NCI-H1048 (cell line): ENCODE results near the gene MYL9.
"Not testable (repeated sequence)": the region's sequence is repeated elsewhere in the genome, so short reads cannot be mapped to it uniquely, and the experiment has no call there.

Source experiments
- DNase-seq: peaks from one replicate; lab custom pipeline; 2025; lab: John Stamatoyannopoulos, UW

MYL9 gene

GRCh38 chr20:36549628-36549941 lies 8.3 kb downstream of the MYL9 start:
- DNase-seq = no peak

GRCh38 chr20:36549942-36550789 lies 8.8 kb downstream of the MYL9 start:
- DNase-seq = no peak

- DNase-seq = no peak
Observed at GRCh38 chr20:36550790-36551299, 9.5 kb downstream of the MYL9 start.

GRCh38 chr20:36555248-36555647 lies 13.9 kb downstream of the MYL9 start:
- DNase-seq = no peak

GRCh38 chr20:36562724-36563123 lies 21.4 kb downstream of the MYL9 start:
- no peak for DNase-seq

GRCh38 chr20:36563374-36563773 lies 22.1 kb downstream of the MYL9 start:
- DNase-seq = no peak

GRCh38 chr20:36564078-36564725 lies 22.9 kb downstream of the MYL9 start:
- not testable (repeated sequence) for DNase-seq

- DNase-seq = not testable (repeated sequence)
Observed at GRCh38 chr20:36564726-36565121, 23.4 kb downstream of the MYL9 start.

- no peak for DNase-seq
Observed at GRCh38 chr20:36565520-36565919, 24.2 kb downstream of the MYL9 start.

- no peak for DNase-seq
Observed at GRCh38 chr20:36569847-36570429, 28.6 kb downstream of the MYL9 start.

- DNase-seq = no peak
Observed at GRCh38 chr20:36571564-36572504, 30.5 kb downstream of the MYL9 start.

GRCh38 chr20:36572701-36573102 lies 31.4 kb downstream of the MYL9 start:
- no peak for DNase-seq

GRCh38 chr20:36573103-36573797 lies 31.9 kb downstream of the MYL9 start, which contains the start of gene TGIF2:
TSS of gene TGIF2 (plus strand) at chr20:36573597. CDS start at chr20:36578775, 5,178 bp downstream.
- peak; percentile 33 for DNase-seq

GRCh38 chr20:36573798-36574365 lies 32.6 kb downstream of the MYL9 start:
- DNase-seq = no peak

- no peak for DNase-seq
Observed at GRCh38 chr20:36574366-36575135, 33.2 kb downstream of the MYL9 start.

GRCh38 chr20:36576081-36576445 lies 34.7 kb downstream of the MYL9 start:
- no peak for DNase-seq

- DNase-seq = no peak
Observed at GRCh38 chr20:36578356-36579041, 37.2 kb downstream of the MYL9 start.

- DNase-seq = no peak
Observed at GRCh38 chr20:36579996-36580545, 38.8 kb downstream of the MYL9 start.

- no peak for DNase-seq
Observed at GRCh38 chr20:36582322-36582721, 41.0 kb downstream of the MYL9 start.
